Skin of body (tissue), 2 donors: ENCODE results near the gene C1orf174. TPM values are rescaled to one million over a fixed set of nuclear protein-coding genes. Genes with fewer than 3 reads are reported as not detected.
"Not testable (repeated sequence)": the region's sequence is repeated elsewhere in the genome, so short reads cannot be mapped to it uniquely, and the experiment has no call there.

ENCODE experiments used
- DNase-seq: peaks from one replicate; lab custom pipeline; 2025; lab: John Stamatoyannopoulos, UW
- total RNA-seq: library from RNA; depleted of rRNA; stranded (reverse); fragments of >200 nt; gene quantifications from one replicate; pipeline ENCODE4 v1.2.3, GENCODE V29; 2014

Gene C1orf174
- total RNA-seq, 1 donor from 2014 or later = 15.4 TPM

DNA sequence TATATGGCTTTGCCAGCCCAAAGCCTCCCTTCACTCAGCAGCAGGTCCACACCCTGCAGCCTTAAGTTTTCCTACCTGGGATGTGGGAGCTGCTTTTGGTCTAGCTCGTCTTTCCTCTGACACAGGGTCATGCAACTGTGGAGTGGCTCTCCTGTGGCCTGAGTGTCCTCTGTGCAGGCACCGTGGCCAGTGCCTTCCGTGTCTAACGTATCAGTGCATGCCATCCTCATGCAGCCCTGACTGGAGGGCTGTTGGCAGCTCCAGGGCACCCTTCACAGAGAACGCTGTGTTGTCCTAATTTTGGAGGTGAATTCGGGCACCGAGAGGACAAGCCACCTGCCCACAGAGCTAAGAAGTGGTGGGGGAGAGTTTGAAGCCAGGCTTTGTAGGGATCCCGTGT, 25.7 kb upstream of the C1orf174 start:
- no peak for DNase-seq

GRCh38 chr1:3925256-3925655, 25.2 kb upstream of the C1orf174 start:
- DNase-seq = no peak

DNA sequence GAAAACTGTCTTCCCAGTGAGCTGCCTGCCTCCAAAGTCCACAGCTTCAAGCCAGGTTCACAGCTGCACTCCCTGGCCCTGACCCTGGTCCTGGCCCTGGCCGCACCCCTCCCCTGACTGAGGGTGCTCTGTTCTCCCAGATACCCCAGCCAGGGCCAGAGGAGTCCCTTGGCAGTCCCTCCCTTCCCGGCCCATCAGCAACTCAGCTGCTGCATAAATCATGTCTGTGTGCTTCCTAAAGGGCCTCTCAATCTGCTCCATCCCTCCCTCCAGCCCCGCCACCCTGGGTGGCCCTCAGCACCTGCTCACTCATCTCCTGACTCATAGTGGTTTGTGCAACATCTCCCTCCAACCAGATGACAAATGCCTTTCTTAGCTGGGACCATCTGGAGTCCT, 24.8 kb upstream of the C1orf174 start:
- DNase-seq = no peak

GRCh38 chr1:3924186-3924824, 24.2 kb upstream of the C1orf174 start:
- no peak for DNase-seq

GRCh38 chr1:3923378-3924185, 23.5 kb upstream of the C1orf174 start:
- DNase-seq = no peak

- no peak for DNase-seq
Observed at GRCh38 chr1:3922851-3923250, 22.8 kb upstream of the C1orf174 start.

GRCh38 chr1:3922201-3922725, 22.2 kb upstream of the C1orf174 start:
- no peak for DNase-seq

- DNase-seq = no peak
Observed at GRCh38 chr1:3921765-3922164, 21.7 kb upstream of the C1orf174 start.

- DNase-seq = no peak
Observed at GRCh38 chr1:3919706-3920105, 19.6 kb upstream of the C1orf174 start.

- no peak for DNase-seq
Observed at GRCh38 chr1:3918966-3919611, 19.0 kb upstream of the C1orf174 start.

- DNase-seq = not testable (repeated sequence)
Observed at GRCh38 chr1:3918359-3918758, 18.3 kb upstream of the C1orf174 start.

GRCh38 chr1:3917761-3918160, 17.7 kb upstream of the C1orf174 start:
- DNase-seq = no peak

DNA sequence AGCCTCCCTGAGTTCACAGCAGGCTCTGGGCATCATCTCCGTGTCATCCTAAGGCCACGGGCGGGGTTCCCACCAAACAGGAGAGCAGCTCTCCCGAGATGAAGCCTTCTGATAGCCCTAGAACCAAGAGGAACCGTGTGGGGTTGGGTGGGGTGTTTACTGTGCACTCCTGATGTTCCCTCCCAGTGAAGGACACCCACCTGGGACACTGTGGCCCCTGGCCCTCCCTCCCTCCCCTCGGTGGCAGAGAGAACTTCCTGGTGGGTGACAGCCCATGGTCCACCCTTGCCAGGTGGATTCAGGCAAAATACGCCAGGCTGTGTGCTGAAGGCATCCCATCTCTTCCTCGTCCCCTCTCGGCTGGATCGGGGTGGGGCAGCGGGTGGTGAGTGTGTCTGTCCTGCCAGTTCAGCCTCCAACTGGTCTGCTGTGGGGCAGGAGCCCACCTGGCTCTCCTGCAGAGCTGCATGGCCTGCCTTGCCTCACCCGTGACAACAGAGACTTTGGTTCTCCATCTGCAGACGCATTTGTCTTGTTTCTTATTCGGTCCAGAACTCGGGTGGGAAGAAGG, 15.6 kb upstream of the C1orf174 start:
- DNase-seq = no peak

- DNase-seq = no peak
Observed at GRCh38 chr1:3914911-3915310, 14.8 kb upstream of the C1orf174 start.

GRCh38 chr1:3914331-3914851, 14.3 kb upstream of the C1orf174 start:
- no peak for DNase-seq

GRCh38 chr1:3912809-3913685, 13.0 kb upstream of the C1orf174 start:
- DNase-seq = no peak

GRCh38 chr1:3911981-3912808, 12.1 kb upstream of the C1orf174 start:
- DNase-seq = no peak

- DNase-seq = no peak
Observed at GRCh38 chr1:3910857-3911845, 11.1 kb upstream of the C1orf174 start.
